Lung (tissue), 12 donors: ENCODE data around the gene BEST1. TPM values are rescaled to one million over a fixed set of nuclear protein-coding genes. Genes with fewer than 3 reads are reported as not detected.
"Not testable (repeated sequence)": the region's sequence is repeated elsewhere in the genome, so short reads cannot be mapped to it uniquely, and the experiment has no call there.

Experiments used
- ATAC-seq: fragments of 200-7000 bp; cut with Tn5 transposase; one replicate; pipeline ENCODE4 v1.9.1; 2020; ENCODE audit warnings: moderate number of reproducible peaks; ENCODE audit not compliant: insufficient read depth, low FRiP score
- DNase-seq, 3 donors: peaks; one replicate each; pipeline ENCODE4 v3.0.0-alpha.2; 2013 to 2017
- H3K27ac ChIP-seq, 2 donors: one replicate each; pipeline ENCODE4 v1.5.1; 2013; ENCODE audit warnings: mild to moderate bottlenecking in 2 of 2, moderate library complexity in 2 of 2, control low read depth in 1 of 2, inconsistent platforms in 1 of 2, low read depth in 1 of 2, low read length in 1 of 2
- H3K27me3 ChIP-seq, 3 donors: one replicate each; pipeline ENCODE4 v1.5.1; 2013; ENCODE audit warnings: low read length in 2 of 3; ENCODE audit not compliant: control insufficient read depth in 3 of 3, insufficient read depth in 3 of 3
- H3K36me3 ChIP-seq, 4 donors: one replicate each; pipeline ENCODE4 v1.5.1; 2013; ENCODE audit warnings: low read length in 4 of 4, mild to moderate bottlenecking in 1 of 4, moderate library complexity in 1 of 4; ENCODE audit not compliant: control insufficient read depth in 4 of 4, insufficient read depth in 4 of 4
- H3K4me1 ChIP-seq, 5 donors: one replicate each; pipeline ENCODE4 v1.5.1; 2013; ENCODE audit warnings: low read length in 5 of 5, mild to moderate bottlenecking in 2 of 5, moderate library complexity in 1 of 5; ENCODE audit not compliant: control insufficient read depth in 5 of 5, insufficient read depth in 5 of 5
- H3K4me3 ChIP-seq: one replicate; pipeline ENCODE4 v1.5.1; 2013; ENCODE audit warnings: mild to moderate bottlenecking, control low read depth, moderate library complexity
- H3K9ac ChIP-seq, 2 donors: one replicate each; pipeline ENCODE4 v1.5.1; 2013; ENCODE audit warnings: low read length in 2 of 2, control low read depth in 1 of 2; ENCODE audit not compliant: insufficient read depth in 1 of 2
- H3K9me3 ChIP-seq, 4 donors: one replicate each; pipeline ENCODE4 v1.5.1; 2013; ENCODE audit warnings: low read length in 3 of 4, mild to moderate bottlenecking in 1 of 4, moderate library complexity in 1 of 4; ENCODE audit not compliant: control insufficient read depth in 4 of 4, insufficient read depth in 3 of 4
- WGBS, 2 donors: extraction: QIAGEN DNeasy Blood & Tissue Kit; methylation state at CpG; one replicate each; pipeline ENCODE4 v1.1.7; 2013; 5-methylcytosine and 5-hydroxymethylcytosine counted together
- polyA plus RNA-seq, 2 donors: library from polyadenylated mRNA; stranded (reverse); fragments of 200-250 nt; gene quantifications; one replicate each; pipeline ENCODE4 v1.2.1, GENCODE V29; 2013
- total RNA-seq, 2 donors: library from RNA; depleted of rRNA in 1 of 2; stranded (reverse); fragments of >200 nt in 1 of 2; gene quantifications; one replicate each; pipeline ENCODE4 v1.2.1, GENCODE V29; 2014 to 2021
- TF ChIP-seq, protein P1 (sequence below): IDR thresholded peaks from 2 replicates; pipeline ENCODE4 v1.5.1; 2012; ENCODE audit warnings: mild to moderate bottlenecking; ENCODE audit errors: control extremely low read depth, extremely low read depth
- donor health status: control.
- donor health status: control.
- donor health status: Bipolar disorder and iron deficiency.
- donor health status: healthy.
- donor health status: DM: yes; HTN: yes; CAD: no.

The BEST1 gene
- total and polyA plus RNA-seq, 4 donors, result 4.9 to 27.3 (median 11.3) TPM

DNA sequence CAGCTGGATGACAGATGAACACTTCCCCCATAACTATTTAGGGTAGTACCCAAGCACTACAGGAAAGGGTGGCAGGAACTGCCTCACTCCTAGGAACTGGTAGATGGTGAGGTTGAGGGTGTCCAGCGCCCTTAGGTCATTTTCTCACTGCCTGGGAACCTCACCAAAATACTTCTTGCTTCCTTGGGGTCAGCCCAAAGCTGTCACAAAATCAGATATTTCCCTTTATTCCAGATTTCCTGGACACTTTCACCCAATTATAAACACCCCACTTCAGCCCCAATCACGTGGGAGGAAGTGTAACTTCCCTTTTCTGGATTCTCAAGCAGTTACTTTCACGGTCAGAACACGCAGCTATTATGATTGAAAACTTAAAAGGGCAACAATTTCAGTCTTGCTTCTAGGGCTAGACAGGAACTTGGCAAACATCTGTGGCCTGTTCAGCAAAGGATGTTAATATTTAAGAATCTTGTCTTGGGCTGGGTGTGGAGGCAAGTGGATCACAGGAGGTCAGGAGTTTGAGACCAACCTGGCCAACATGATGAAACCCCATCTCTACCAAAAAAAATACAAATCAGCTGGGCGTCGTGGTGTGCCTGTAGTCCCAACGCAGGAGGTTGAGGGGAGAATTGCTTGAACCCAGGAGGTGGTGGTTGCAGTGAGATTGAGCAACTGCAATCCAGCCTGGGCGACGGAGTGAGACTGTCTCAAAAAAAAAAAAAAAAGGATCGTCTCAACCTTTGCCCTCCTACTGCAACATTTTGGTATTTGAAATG is 13.3 kb downstream of the BEST1 start:
- Histone ChIP-seq H3K4me1 (peaks cover 0 to 18% (median 12%) of the 10 kb centered on the region in 5 donors), H3K27ac (peak overlapping the region; percentile 41 to 71), H3K36me3 (peaks cover 4 to 42% (median 25%) of the 10 kb centered on the region in 4 donors), H3K9me3 (no peaks in the 10 kb centered on the region), H3K9ac (no peak overlapping the region), H3K27me3 (no peaks in the 10 kb centered on the region), H3K4me3 (no peak overlapping the region)
- DNase-seq (no peak), ATAC-seq (no peak)
- WGBS, 2 donors, result 17 to 27% methylated on average over 10 of the region's 10 CpGs
- TF ChIP-seq, protein P1, sequence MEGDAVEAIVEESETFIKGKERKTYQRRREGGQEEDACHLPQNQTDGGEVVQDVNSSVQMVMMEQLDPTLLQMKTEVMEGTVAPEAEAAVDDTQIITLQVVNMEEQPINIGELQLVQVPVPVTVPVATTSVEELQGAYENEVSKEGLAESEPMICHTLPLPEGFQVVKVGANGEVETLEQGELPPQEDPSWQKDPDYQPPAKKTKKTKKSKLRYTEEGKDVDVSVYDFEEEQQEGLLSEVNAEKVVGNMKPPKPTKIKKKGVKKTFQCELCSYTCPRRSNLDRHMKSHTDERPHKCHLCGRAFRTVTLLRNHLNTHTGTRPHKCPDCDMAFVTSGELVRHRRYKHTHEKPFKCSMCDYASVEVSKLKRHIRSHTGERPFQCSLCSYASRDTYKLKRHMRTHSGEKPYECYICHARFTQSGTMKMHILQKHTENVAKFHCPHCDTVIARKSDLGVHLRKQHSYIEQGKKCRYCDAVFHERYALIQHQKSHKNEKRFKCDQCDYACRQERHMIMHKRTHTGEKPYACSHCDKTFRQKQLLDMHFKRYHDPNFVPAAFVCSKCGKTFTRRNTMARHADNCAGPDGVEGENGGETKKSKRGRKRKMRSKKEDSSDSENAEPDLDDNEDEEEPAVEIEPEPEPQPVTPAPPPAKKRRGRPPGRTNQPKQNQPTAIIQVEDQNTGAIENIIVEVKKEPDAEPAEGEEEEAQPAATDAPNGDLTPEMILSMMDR, result no peak

DNA sequence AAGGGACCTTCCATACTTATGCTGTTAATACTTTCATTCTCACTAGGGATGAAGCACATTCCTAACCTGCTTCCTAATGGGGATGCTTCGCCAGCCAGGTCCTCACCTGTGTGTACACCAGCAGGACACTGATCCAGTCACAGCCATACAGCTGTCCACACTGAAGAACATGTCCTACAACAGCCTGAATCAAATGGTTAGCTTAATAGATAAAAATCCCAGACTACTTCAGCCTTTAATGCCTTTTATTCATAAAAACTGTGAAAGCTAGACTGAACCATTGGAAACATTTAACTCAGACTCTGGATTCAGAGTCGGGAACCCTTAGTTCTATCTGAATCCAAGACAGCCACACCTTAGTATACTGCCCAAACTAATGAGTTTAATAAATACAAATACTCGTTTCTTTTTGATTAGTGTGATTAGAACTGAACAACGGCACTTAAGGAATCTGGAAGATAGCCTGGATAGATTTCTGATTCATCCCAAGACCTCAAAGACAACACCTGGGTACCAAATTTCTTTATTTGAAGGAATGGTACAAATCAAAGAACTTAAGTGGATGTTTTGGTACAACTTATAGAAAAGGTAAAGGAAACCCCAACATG is 14.0 kb downstream of the BEST1 start:
- 75 to 81% methylated on average over 4 of the region's 4 CpGs for WGBS, 2 donors
- no peak for DNase-seq
- Histone ChIP-seq H3K9ac (no peak overlapping the region), H3K27me3 (no peaks in the 10 kb centered on the region), H3K36me3 (peaks cover 4 to 42% (median 25%) of the 10 kb centered on the region in 4 donors), H3K4me3 (no peak overlapping the region), H3K4me1 (peaks cover 0 to 20% (median 16%) of the 10 kb centered on the region in 5 donors), H3K9me3 (no peaks in the 10 kb centered on the region), H3K27ac (peak overlapping the region; percentile 27 to 71)
- TF ChIP-seq, protein P1, result no peak
- no peak for ATAC-seq

DNA sequence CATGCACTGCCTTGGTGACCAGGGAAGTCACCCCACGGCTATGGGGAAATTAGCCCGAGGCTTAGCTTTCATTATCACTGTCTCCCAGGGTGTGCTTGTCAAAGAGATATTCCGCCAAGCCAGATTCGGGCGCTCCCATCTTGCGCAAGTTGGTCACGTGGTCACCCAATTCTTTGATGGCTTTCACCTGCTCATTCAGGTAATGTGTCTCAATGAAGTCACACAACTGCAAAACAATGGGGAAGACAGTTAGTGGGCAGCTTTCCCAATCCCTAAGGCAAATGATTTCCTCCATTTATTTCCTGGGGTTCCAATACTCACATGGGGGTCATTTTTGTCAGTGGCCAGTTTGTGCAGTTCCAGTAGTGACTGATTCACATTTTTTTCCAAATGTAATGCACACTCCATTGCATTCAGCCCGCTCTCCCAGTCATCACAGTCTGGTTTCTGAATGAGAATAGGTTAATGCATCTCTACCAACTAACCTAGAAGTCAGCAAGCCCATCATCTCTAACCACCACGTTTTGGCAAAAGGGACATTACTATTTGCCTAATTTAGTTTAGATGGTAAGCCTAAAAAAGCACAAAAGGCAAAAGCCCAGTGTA is 14.6 kb downstream of the BEST1 start:
- not testable (repeated sequence) for H3K27me3 ChIP-seq, DNase-seq, H3K9me3 ChIP-seq, ATAC-seq
- Histone ChIP-seq H3K4me1 (peaks cover 0 to 20% (median 16%) of the 10 kb centered on the region in 5 donors), H3K4me3 (peak overlapping the region; percentile 93), H3K27ac (peak overlapping the region in 1 of 2 donors; percentile 38), H3K36me3 (peaks cover 4 to 42% (median 21%) of the 10 kb centered on the region in 4 donors), H3K9ac (peak overlapping the region in 1 of 2 donors; percentile 45)
- WGBS, 2 donors, result 44 to 49% methylated on average over 9 of the region's 9 CpGs

DNA sequence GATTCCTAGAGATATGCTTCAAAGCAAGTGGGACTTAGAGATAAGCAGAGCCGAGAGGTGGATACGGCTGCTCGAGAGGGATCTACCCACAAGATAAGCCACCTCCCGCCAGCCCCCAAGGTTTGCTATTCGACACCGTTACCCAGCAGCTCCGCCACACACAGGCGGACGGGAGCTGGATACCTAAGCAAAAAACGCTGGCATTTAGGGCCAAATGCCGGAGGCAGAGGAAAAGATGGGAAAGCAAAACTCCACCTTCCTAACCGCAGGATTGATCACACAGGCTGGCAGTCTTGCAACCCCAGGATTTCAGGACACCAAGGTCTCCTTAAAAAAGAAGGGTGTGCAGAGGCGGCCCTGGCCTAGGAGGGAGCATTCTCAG is 16.6 kb downstream of the BEST1 start:
- WGBS, 2 donors, result 0 to 1% methylated on average over 13 of the region's 13 CpGs
- peak overlapping the region; percentile 63 to 96 for H3K9ac ChIP-seq
- no peaks in the 10 kb centered on the region for H3K27me3 ChIP-seq
- DNase-seq (peak in 1 of 3 donors; percentile 39), ATAC-seq (no peak)
- H3K36me3 ChIP-seq, result peaks cover 4 to 40% (median 20%) of the 10 kb centered on the region in 4 donors
- H3K9me3 ChIP-seq, result no peaks in the 10 kb centered on the region
- H3K4me1 ChIP-seq, result peaks cover 8 to 31% (median 23%) of the 10 kb centered on the region in 5 donors
- peak overlapping the region; percentile 92 to 98 for H3K27ac ChIP-seq
- H3K4me3 ChIP-seq, result peak overlapping the region; percentile 93
- TF ChIP-seq, protein P1, result no peak
